OCI-LY7 (cell line): ENCODE measurements around the gene CCDC152. TPM values are rescaled to one million over a fixed set of nuclear protein-coding genes. Genes with fewer than 3 reads are reported as not detected.

ENCODE experiments used
- BruUV-seq: library from RNA; stranded (reverse); fragments of 400-500 nt; replicated peaks from 2 replicates; lab custom pipeline; 2021; lab: Mats Ljungman, UMichigan
- CTCF ChIA-PET: fragments of 300-600 bp; sonication (Branson Sonifier 250); formaldehyde crosslinking; loops from one replicate; lab custom pipeline; 2022; ENCODE audit warnings: antibody characterized with exemption; ENCODE audit not compliant: unreplicated experiment; lab: Charles Lee
- POLR2A ChIA-PET: fragments of 300-600 bp; sonication (Branson Sonifier 250); formaldehyde crosslinking; loops from one replicate; lab custom pipeline; 2022; ENCODE audit warnings: antibody characterized with exemption; lab: Charles Lee
- DNase-seq: peaks from one replicate; pipeline ENCODE4 v3.0.0-alpha.2; 2015; ENCODE audit warnings: low spot score
- H2AFZ ChIP-seq: fragments of 200-600 bp; sonication (generic), shearing (Covaris generic); 2 replicates; pipeline ENCODE4 v1.6.1; 2014; ENCODE audit warnings: mild to moderate bottlenecking, antibody characterized with exemption, low read length, moderate library complexity
- H3K27ac ChIP-seq: fragments of 200-600 bp; sonication (generic); 2 replicates; pipeline ENCODE4 v1.5.1; 2014; ENCODE audit warnings: mixed run types, low read depth, mild to moderate bottlenecking, moderate library complexity, low read length, inconsistent platforms; ENCODE audit not compliant: poor library complexity, severe bottlenecking
- H3K36me3 ChIP-seq: fragments of 200-600 bp; sonication (generic); 2 replicates; pipeline ENCODE4 v1.6.1; 2014; ENCODE audit warnings: mild to moderate bottlenecking, antibody characterized with exemption, low read length, moderate library complexity, mixed read lengths; ENCODE audit not compliant: insufficient read depth
- H3K4me1 ChIP-seq: fragments of 200-600 bp; sonication (generic); 2 replicates; pipeline ENCODE4 v1.5.1; 2014; ENCODE audit warnings: mild to moderate bottlenecking, low read length; ENCODE audit not compliant: insufficient read depth, poor library complexity, severe bottlenecking
- H3K4me2 ChIP-seq: fragments of 200-600 bp; sonication (generic); 2 replicates; pipeline ENCODE4 v1.6.1; 2014; ENCODE audit warnings: mild to moderate bottlenecking, low read length
- H3K4me3 ChIP-seq: fragments of 200-600 bp; sonication (generic); 2 replicates; pipeline ENCODE4 v1.5.1; 2014; ENCODE audit warnings: mild to moderate bottlenecking, low read depth, low read length; ENCODE audit not compliant: poor library complexity, severe bottlenecking
- H3K79me2 ChIP-seq: fragments of 200-600 bp; sonication (generic); 2 replicates; pipeline ENCODE4 v1.6.1; 2016; ENCODE audit warnings: low read depth, mild to moderate bottlenecking, low read length, moderate library complexity, mixed read lengths; ENCODE audit not compliant: insufficient read depth
- H3K9me2 ChIP-seq: fragments of 200-600 bp; sonication (generic); 2 replicates; pipeline ENCODE4 v1.6.1; 2016; ENCODE audit warnings: mild to moderate bottlenecking, low read length, mixed read lengths; ENCODE audit not compliant: insufficient read depth
- H3K9me3 ChIP-seq: fragments of 200-600 bp; sonication (generic); 2 replicates; pipeline ENCODE4 v1.6.1; 2014; ENCODE audit warnings: mild to moderate bottlenecking, mixed run types, low read length, mixed read lengths
- H4K20me1 ChIP-seq: fragments of 200-600 bp; sonication (generic); 2 replicates; pipeline ENCODE4 v1.6.1; 2014; ENCODE audit warnings: mild to moderate bottlenecking, antibody characterized with exemption, low read length, moderate library complexity, mixed read lengths; ENCODE audit not compliant: insufficient read depth
- EZH2phosphoT487 ChIP-seq: fragments of 200-600 bp; sonication (generic); IDR thresholded peaks from 2 replicates; pipeline ENCODE4 v1.6.1; 2018; ENCODE audit warnings: low read depth, borderline replicate concordance, mild to moderate bottlenecking, mixed run types, antibody characterized with exemption, low read length, moderate library complexity, mixed read lengths
- intact Hi-C: fragments of 100-400 bp; cut with micrococcal nuclease; formaldehyde crosslinking; loops from one replicate; pipeline ENCODE4 v1.10.0; 2022; ENCODE audit not compliant: unreplicated experiment
- total RNA-seq, 2 experiments: library from RNA; depleted of rRNA in 1 of 2; stranded (reverse); fragments of >200 nt in 1 of 2; shearing (Covaris generic) in 1 of 2; gene quantifications; 2 replicates each; pipeline ENCODE4 v1.2.3, GENCODE V29; 2014 to 2022
- TF ChIP-seq, protein P1 (sequence below): fragments of 200-600 bp; sonication (generic); conservative IDR thresholded peaks from 2 replicates; pipeline ENCODE4 v1.5.1; 2014; ENCODE audit warnings: mild to moderate bottlenecking, antibody characterized with exemption, low read length, moderate library complexity, mixed read lengths

The CCDC152 gene
- total RNA-seq, 2 experiments from 2014 or later = not detected

DNA sequence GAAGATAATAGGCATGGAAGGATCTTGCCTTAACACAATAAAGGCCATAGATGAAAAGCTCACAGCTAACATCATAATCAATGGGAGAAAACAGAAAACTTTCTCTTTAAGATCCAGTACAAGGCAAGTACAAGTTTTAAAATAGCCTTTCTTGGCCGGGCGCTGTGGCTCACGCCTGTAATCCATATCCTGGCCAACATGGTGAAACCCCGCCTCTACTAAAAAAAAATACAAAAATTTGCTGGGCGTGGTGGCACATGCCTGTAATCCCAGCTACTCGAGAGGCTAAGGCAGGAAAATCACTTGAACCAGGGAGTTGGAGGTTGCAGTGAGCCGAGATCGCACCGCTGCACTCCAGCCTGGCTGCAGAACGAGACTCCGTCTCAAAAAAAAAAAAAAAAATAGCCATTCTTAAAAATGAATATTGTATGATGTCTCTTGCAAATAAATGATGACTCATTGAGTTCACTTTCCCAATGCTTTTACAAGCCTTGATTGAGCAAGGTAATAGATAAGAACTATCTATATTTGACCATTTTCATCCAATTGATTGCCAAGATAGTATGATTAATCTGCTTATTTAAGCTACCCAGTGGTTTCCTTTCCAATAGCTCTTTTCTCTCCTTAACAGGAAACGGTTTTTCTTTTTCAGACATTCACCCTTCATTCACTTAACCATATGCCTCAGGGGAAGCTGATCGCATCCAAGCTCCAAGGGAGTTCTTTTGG is 15.8 kb downstream of the CCDC152 start:
- Histone ChIP-seq H3K9me3 (no peaks in the 10 kb centered on the region), H3K4me2 (no peak overlapping the region), H3K79me2 (no peaks in the 10 kb centered on the region), H3K9me2 (no peaks in the 10 kb centered on the region), H3K4me1 (no peaks in the 10 kb centered on the region), H3K27ac (no peak overlapping the region), H3K36me3 (no peaks in the 10 kb centered on the region), H2AFZ (no peak overlapping the region), H3K4me3 (no peak overlapping the region), H4K20me1 (no peaks in the 10 kb centered on the region)
- CTCF ChIA-PET = no interaction called here
- BruUV-seq = no TSS peak
- TF ChIP-seq, protein P1, sequence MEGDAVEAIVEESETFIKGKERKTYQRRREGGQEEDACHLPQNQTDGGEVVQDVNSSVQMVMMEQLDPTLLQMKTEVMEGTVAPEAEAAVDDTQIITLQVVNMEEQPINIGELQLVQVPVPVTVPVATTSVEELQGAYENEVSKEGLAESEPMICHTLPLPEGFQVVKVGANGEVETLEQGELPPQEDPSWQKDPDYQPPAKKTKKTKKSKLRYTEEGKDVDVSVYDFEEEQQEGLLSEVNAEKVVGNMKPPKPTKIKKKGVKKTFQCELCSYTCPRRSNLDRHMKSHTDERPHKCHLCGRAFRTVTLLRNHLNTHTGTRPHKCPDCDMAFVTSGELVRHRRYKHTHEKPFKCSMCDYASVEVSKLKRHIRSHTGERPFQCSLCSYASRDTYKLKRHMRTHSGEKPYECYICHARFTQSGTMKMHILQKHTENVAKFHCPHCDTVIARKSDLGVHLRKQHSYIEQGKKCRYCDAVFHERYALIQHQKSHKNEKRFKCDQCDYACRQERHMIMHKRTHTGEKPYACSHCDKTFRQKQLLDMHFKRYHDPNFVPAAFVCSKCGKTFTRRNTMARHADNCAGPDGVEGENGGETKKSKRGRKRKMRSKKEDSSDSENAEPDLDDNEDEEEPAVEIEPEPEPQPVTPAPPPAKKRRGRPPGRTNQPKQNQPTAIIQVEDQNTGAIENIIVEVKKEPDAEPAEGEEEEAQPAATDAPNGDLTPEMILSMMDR = no peak
- TF ChIP-seq EZH2phosphoT487 = no peak
- intact Hi-C loops = no loop called here
- no peak for DNase-seq
- POLR2A ChIA-PET = interaction anchor here (0.7 kb wide), 2 partner anchors 19 to 24 kb away, joined by 3 read pairs; no protein-coding TSS in a partner anchor

DNA sequence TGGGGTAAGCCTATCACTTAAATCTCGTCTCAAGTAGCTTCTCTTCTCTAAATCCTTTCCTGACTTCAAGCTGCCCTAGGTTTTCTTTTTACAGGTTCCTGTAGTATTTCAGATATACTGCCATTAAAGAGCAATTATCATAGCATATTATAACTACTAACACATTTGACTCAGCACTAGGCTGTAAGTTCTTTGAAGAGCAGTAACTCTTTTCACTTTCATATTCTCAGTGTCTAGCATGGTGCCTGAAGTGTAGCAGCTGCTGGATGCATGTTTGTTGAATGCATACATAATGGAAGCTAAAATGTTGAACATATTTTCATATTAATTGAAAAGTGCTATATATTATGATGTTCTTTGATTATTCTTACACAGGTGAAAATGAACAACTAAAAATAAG is 22.5 kb downstream of the CCDC152 start:
- no TSS peak for BruUV-seq
- no peak overlapping the region for H3K27ac ChIP-seq
- H4K20me1 ChIP-seq = no peaks in the 10 kb centered on the region
- H2AFZ ChIP-seq = no peak overlapping the region
- DNase-seq = no peak
- no peaks in the 10 kb centered on the region for H3K36me3 ChIP-seq
- CTCF ChIA-PET = no interaction called here
- intact Hi-C loops = no loop called here
- no peaks in the 10 kb centered on the region for H3K4me1 ChIP-seq
- H3K9me2 ChIP-seq = no peaks in the 10 kb centered on the region
- POLR2A ChIA-PET = interaction anchor here (0.5 kb wide), 1 partner anchor 642 kb away, joined by 4 read pairs; no protein-coding TSS in a partner anchor
- TF ChIP-seq, protein P1 = no peak
- TF ChIP-seq EZH2phosphoT487 = no peak
- H3K4me3 ChIP-seq = no peak overlapping the region
- H3K9me3 ChIP-seq = no peaks in the 10 kb centered on the region
- no peaks in the 10 kb centered on the region for H3K79me2 ChIP-seq
- H3K4me2 ChIP-seq = no peak overlapping the region

DNA sequence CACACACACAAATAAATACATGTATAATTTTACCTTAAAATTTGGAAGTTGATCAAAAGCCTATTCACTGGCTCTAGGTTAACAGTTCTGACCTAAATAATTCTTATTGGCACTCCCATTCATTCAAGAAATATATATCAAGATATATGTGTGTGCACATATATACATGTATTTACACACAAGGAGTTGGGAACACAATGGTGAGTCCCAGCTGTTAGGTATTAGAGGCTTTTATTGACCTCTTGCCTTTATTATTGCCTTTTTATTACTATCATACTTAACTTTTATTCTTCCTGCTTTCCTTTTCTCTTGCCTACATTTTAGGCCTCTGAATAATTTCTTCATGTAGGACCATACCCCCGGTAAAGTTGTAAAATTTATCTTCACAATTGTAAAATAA is 25.0 kb downstream of the CCDC152 start:
- H3K4me2 ChIP-seq = no peak overlapping the region
- BruUV-seq = no TSS peak
- CTCF ChIA-PET = no interaction called here
- no peaks in the 10 kb centered on the region for H3K9me2 ChIP-seq
- H3K4me3 ChIP-seq = no peak overlapping the region
- TF ChIP-seq EZH2phosphoT487 = no peak
- TF ChIP-seq, protein P1 = no peak
- H3K4me1 ChIP-seq = no peaks in the 10 kb centered on the region
- POLR2A ChIA-PET = no interaction called here
- no peaks in the 10 kb centered on the region for H4K20me1 ChIP-seq
- H3K27ac ChIP-seq = no peak overlapping the region
- H3K79me2 ChIP-seq = no peaks in the 10 kb centered on the region
- 0 out of 2 replicates have a peak, but pooled peaks cover 10% of the 10 kb centered on the region for H3K9me3 ChIP-seq
- no peaks in the 10 kb centered on the region for H3K36me3 ChIP-seq
- intact Hi-C loops = no loop called here
- no peak overlapping the region for H2AFZ ChIP-seq
- no peak for DNase-seq
